SK-N-MC (cell line): Measurements from ENCODE around the gene RHEBL1.

Experiments used
- EZH2 ChIP-seq: fragments of 200-600 bp; sonication (generic); IDR thresholded peaks from one replicate; pipeline ENCODE4 v1.6.1; 2017; ENCODE audit warnings: antibody characterized with exemption
- POLR2AphosphoS5 ChIP-seq: IDR thresholded peaks from 2 replicates; pipeline ENCODE4 v1.6.1; 2012; ENCODE audit warnings: mild to moderate bottlenecking, low read depth, low read length, borderline replicate concordance

DNA sequence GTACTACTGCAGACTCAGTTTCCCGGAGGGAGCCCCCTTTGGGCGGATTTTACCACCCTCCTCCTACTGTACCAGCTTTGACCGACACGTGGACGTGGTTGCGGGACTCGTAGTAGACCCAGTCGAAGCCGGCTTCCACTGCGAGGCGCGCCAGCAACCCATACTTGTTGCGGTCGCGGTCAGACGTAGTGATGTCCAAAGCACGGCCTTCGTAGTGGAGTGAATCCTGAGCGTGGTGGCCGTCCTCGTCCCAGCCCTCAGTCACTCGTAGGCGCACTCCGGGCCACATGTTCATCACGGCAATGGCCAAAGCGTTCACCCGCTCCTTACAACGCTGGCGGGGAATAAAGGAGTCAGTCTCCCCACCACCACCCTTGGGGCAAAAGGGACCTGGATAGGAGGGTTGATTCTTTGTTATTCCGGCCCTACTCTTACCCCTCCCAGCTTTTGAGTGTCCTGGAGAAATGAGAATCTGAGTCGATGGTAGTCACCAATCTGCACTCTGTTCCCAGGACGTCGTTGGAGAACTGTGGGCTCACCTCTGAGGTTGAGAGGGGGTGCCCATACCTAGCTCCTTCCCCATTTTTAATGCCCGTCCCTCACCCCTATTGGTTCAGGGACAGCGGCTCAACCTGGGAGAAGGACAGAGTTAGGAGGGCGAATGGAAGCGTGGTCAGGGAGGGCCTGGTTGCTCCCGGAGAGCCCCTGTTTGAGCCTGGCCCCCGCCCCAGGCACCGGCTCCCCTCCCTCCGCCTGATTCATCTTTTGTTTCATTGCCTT is 21.5 kb upstream of the RHEBL1 start:
- no peak for TF ChIP-seq POLR2AphosphoS5
- no peak for TF ChIP-seq EZH2
